ENCODE data around the gene ASB1. TPM values are rescaled to one million over a fixed set of nuclear protein-coding genes. Genes with fewer than 3 reads are reported as not detected.

ASB1 gene
- total and polyA plus RNA-seq, 10 of the 15 experiments (the other 5 are each of a cell fraction or from before 2014, with no cell fraction given), result 5.2 to 31.2 (median 25.8) TPM

DNA sequence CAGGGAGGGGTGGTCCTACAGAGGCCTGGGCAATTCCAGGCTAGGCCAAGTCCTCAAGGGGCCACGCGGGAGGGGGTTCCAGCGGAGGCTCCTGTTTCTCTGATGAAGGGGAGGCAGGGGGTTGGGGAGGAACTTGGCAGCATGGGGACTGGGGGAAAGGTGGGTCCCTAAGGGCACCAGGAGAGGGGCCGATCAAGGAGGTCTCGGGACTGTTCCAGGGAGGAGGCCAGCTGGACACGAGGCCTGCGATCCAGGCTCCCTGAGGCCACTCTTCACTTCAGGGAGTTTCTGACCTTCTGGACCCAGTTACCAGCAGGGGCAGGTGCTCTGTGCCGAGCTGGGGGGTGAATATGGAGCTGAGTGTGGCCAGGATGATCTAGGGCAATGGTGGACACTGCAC lies 71.5 kb downstream of the ASB1 start:
- no peaks in the 10 kb centered on the region for H4K20me1 ChIP-seq (ENCODE audit: control insufficient read depth, insufficient read depth)
- no peak overlapping the region for H3K4me3 ChIP-seq
- CTCF ChIA-PET, result no interaction called here
- POLR2A ChIA-PET, result no interaction called here
- no peaks in the 10 kb centered on the region for H3K36me3 ChIP-seq (ENCODE audit: control insufficient read depth in 2 of 2, insufficient read depth in 2 of 2, low read length in 1 of 2)
- no peak overlapping the region for H2AFZ ChIP-seq (ENCODE audit: control insufficient read depth, low read depth, low read length)
- WGBS (ENCODE audit: insufficient coverage, insufficient replicate concordance, low lambda C conversion rate, missing lambda C conversion rate), result 64% methylated on average over 6 of the region's 8 CpGs
- SMC1A ChIA-PET (ENCODE audit: uncharacterized antibody, unreplicated experiment), result no interaction called here
- no peak for TF ChIP-seq SUZ12 (IDR thresholded peaks at IDR 0.05; ENCODE audit: unreplicated experiment)
- H3K79me2 ChIP-seq (ENCODE audit: control insufficient read depth, insufficient read depth, low read length), result no peaks in the 10 kb centered on the region
- no peaks in the 10 kb centered on the region for H3K9me3 ChIP-seq (replicated peaks; ENCODE audit: control insufficient read depth, insufficient read depth, low read length)
- FAIRE-seq (no peak), ATAC-seq (no peak), DNase-seq (ENCODE audit: low read depth, low spot score) (no peak)
- H3K4me2 ChIP-seq (ENCODE audit: control insufficient read depth, insufficient read depth), result no peak overlapping the region
- H3K9ac ChIP-seq (ENCODE audit: control insufficient read depth, insufficient read depth, low read length), result no peak overlapping the region
- in situ Hi-C loops (cut with MboI) (no loop called here), intact Hi-C loops (cut with micrococcal nuclease; ENCODE audit: unreplicated experiment) (no loop called here)
- H3K27ac ChIP-seq (ENCODE audit: control insufficient read depth, insufficient read depth), result no peak overlapping the region
- no peaks in the 10 kb centered on the region; a peak in 1 of 4 replicates for H3K27me3 ChIP-seq (replicated peaks in 1 of 2; ENCODE audit: control insufficient read depth in 2 of 2, insufficient read depth in 2 of 2, low read length in 1 of 2)
- RAD21 ChIA-PET (ENCODE audit: unreplicated experiment), result no interaction called here
- H3K4me1 ChIP-seq (ENCODE audit: control insufficient read depth, insufficient read depth, low read length), result peaks cover 15% of the 10 kb centered on the region
- BruUV-seq (replicated peaks), result no TSS peak

DNA sequence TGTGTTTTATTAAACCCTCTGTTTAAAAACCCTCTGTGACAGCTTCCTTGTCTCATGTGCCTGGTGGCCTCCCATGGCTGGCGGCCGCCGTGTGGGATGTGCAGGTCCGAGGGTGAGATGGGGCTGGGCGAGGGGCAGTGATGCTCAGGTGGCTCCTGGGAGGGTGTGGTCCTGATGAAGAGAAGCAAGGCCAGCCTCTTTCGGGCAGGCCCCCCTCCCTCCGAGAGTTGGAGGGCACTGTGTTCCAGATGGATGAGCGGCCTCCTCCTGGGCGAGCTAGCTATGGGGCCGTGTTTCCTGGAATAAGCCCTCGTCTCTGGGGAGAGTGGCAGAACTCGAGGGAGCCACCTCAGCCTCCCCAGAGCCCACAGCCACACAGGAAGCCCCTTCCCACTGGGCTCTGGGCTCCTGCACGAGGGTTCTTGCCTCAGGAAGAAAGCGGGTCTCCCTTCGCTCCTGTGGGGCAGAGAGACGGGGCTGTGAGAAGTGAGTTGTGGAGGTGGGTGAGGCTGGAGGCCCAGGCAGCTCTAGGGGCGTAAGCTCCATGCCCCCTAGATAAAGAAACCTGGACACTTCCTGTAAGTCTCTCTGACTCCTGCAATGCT lies 72.1 kb downstream of the ASB1 start:
- POLR2A ChIA-PET, result interaction anchor here (0.6 kb wide), 1 partner anchor 120 kb away, joined by 3 read pairs; no protein-coding TSS in a partner anchor
- Histone ChIP-seq H3K9ac (ENCODE audit: control insufficient read depth, insufficient read depth, low read length) (no peak overlapping the region), H3K4me1 (ENCODE audit: control insufficient read depth, insufficient read depth, low read length) (peaks cover 11% of the 10 kb centered on the region), H3K27me3 (replicated peaks in 1 of 2; ENCODE audit: control insufficient read depth in 2 of 2, insufficient read depth in 2 of 2, low read length in 1 of 2) (no peaks in the 10 kb centered on the region; a peak in 1 of 4 replicates), H3K4me3 (no peak overlapping the region), H3K9me3 (replicated peaks; ENCODE audit: control insufficient read depth, insufficient read depth, low read length) (no peaks in the 10 kb centered on the region), H3K79me2 (ENCODE audit: control insufficient read depth, insufficient read depth, low read length) (no peaks in the 10 kb centered on the region), H2AFZ (ENCODE audit: control insufficient read depth, low read depth, low read length) (no peak overlapping the region), H3K27ac (ENCODE audit: control insufficient read depth, insufficient read depth) (no peak overlapping the region), H4K20me1 (ENCODE audit: control insufficient read depth, insufficient read depth) (no peaks in the 10 kb centered on the region), H3K4me2 (ENCODE audit: control insufficient read depth, insufficient read depth) (no peak overlapping the region), H3K36me3 (ENCODE audit: control insufficient read depth in 2 of 2, insufficient read depth in 2 of 2, low read length in 1 of 2) (no peaks in the 10 kb centered on the region)
- WGBS (ENCODE audit: insufficient coverage, insufficient replicate concordance, low lambda C conversion rate, missing lambda C conversion rate), result 16% methylated on average over 16 of the region's 17 CpGs
- DNase-seq (ENCODE audit: low read depth, low spot score) (no peak), FAIRE-seq (no peak), ATAC-seq (no peak)
- RAD21 ChIA-PET (ENCODE audit: unreplicated experiment), result no interaction called here
- intact Hi-C loops (cut with micrococcal nuclease; ENCODE audit: unreplicated experiment), result no loop called here
- SMC1A ChIA-PET (ENCODE audit: uncharacterized antibody, unreplicated experiment), result no interaction called here
- no TSS peak for BruUV-seq (replicated peaks)
- in situ Hi-C loops (cut with MboI), result no loop called here
- no peak for TF ChIP-seq POLR2AphosphoS2 (IDR thresholded peaks at IDR 0.05; ENCODE audit: low read depth, low read length)
- no peak for TF ChIP-seq GATAD2B (conservative IDR thresholded peaks at IDR 0.05; ENCODE audit: low read depth)
- no peak for TF ChIP-seq WRNIP1 (IDR thresholded peaks at IDR 0.05; ENCODE audit: borderline replicate concordance, low read depth, low read length)
- TF ChIP-seq EP300 (IDR thresholded peaks at IDR 0.05; ENCODE audit: borderline replicate concordance in 1 of 2, control insufficient read depth in 1 of 2, low read depth in 2 of 2, low read length in 2 of 2), result no peak
- TF ChIP-seq, protein P1, sequence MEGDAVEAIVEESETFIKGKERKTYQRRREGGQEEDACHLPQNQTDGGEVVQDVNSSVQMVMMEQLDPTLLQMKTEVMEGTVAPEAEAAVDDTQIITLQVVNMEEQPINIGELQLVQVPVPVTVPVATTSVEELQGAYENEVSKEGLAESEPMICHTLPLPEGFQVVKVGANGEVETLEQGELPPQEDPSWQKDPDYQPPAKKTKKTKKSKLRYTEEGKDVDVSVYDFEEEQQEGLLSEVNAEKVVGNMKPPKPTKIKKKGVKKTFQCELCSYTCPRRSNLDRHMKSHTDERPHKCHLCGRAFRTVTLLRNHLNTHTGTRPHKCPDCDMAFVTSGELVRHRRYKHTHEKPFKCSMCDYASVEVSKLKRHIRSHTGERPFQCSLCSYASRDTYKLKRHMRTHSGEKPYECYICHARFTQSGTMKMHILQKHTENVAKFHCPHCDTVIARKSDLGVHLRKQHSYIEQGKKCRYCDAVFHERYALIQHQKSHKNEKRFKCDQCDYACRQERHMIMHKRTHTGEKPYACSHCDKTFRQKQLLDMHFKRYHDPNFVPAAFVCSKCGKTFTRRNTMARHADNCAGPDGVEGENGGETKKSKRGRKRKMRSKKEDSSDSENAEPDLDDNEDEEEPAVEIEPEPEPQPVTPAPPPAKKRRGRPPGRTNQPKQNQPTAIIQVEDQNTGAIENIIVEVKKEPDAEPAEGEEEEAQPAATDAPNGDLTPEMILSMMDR (IDR thresholded peaks at IDR 0.05 in 2 of 3, conservative IDR thresholded peaks at IDR 0.05 in 1 of 3; ENCODE audit: control insufficient read depth in 2 of 3, extremely low read depth in 1 of 3, insufficient read depth in 1 of 3, low read depth in 3 of 3, low read length in 3 of 3), result no peak
- no peak for TF ChIP-seq MTA2 (IDR thresholded peaks at IDR 0.05; ENCODE audit: low read depth)
- no peak for TF ChIP-seq JUNB (IDR thresholded peaks at IDR 0.05)
- no peak for TF ChIP-seq KLF5 (IDR thresholded peaks at IDR 0.05; ENCODE audit: partially characterized antibody)
- TF ChIP-seq FOXK2 (IDR thresholded peaks at IDR 0.05), result no peak
- TF ChIP-seq CBX5 (IDR thresholded peaks at IDR 0.05; ENCODE audit: low read depth), result no peak
- TF ChIP-seq TARDBP (IDR thresholded peaks at IDR 0.05; ENCODE audit: borderline replicate concordance), result no peak
- CTCF ChIA-PET, result no interaction called here

Data from GM12878 (cell line).